ENCODE data around the gene NSL1.

DNA sequence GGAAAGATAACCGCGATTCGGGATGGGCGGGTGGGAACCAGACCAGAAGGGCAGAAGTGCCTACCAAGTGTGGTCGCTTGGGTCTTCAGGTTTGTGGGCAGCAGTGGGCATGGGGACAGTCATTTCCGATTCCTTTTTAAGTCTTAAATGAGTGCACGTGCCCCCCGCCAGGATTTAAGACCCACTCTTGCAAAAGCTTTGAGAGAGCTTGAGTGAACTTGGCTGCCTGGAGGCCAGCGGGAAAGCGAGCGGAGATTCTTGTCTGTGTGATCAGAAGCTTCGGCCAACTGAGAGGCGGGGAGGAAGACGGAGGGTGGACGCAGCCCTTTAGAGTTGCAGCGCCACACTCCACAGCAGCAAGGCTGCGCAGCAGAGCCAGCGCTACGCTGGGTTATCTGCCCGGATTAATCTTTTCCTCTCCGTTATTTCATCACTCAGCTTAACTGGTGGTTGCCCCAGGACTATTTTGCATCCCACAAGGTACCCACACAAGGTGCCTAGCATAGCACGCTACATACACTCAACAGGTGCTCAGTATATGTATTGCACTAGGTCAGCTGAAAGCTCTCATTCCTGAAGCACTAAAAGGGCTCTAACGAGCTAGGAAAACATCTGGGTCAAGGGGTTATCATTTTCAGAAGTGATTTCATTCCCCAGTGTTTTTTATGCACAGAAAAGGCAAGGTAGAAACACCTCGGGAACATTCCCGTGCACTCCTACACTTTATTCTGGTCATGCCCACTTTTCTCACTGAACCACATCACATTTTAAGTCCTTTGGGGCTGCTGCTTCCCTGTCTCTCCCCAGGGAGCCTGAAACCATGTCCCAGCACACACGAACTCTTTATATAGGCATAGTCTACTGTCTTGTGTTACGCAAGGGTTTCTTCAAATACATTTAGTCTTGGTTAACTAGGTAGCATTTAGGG is 90.4 kb downstream of the NSL1 start:
- TF ChIP-seq, protein P1, sequence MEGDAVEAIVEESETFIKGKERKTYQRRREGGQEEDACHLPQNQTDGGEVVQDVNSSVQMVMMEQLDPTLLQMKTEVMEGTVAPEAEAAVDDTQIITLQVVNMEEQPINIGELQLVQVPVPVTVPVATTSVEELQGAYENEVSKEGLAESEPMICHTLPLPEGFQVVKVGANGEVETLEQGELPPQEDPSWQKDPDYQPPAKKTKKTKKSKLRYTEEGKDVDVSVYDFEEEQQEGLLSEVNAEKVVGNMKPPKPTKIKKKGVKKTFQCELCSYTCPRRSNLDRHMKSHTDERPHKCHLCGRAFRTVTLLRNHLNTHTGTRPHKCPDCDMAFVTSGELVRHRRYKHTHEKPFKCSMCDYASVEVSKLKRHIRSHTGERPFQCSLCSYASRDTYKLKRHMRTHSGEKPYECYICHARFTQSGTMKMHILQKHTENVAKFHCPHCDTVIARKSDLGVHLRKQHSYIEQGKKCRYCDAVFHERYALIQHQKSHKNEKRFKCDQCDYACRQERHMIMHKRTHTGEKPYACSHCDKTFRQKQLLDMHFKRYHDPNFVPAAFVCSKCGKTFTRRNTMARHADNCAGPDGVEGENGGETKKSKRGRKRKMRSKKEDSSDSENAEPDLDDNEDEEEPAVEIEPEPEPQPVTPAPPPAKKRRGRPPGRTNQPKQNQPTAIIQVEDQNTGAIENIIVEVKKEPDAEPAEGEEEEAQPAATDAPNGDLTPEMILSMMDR (IDR thresholded peaks at IDR 0.05) = no peak
- TF ChIP-seq EZH2 (IDR thresholded peaks at IDR 0.05; ENCODE audit: borderline replicate concordance, insufficient read depth, low read depth, low read length, poor library complexity, severe bottlenecking) = no peak

Data from B cell (primary cell).